Measurements from ENCODE around the gene CXCR6. TPM values are rescaled to one million over a fixed set of nuclear protein-coding genes. Genes with fewer than 3 reads are reported as not detected.

CXCR6 gene
- total and polyA plus RNA-seq, 2 of the 8 experiments (the other 6 are each of a cell fraction or from before 2014, with no cell fraction given), result not detected

DNA sequence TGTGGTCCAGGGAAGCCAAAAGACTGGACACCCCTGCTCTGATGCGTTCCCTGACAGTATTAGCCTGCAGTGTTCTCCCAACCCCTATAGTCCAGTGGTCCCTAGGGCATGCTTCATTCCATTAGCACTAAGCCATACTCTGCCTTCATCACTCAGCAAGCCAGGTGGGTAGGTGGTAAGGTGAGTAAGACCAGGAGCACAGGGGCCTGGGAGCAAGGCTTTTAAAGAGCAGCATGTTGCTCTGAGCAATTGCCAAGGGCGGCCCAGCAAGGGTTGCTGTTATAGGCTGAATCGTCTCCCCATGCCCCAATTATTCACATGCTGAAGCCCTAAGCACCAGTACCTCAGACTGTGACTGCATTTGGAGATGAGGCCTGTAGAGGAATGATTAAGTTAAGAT lies 11.0 kb downstream of the CXCR6 start:
- H3K23me2 ChIP-seq (ENCODE audit: low read depth, low read length), result no peaks in the 10 kb centered on the region
- FAIRE-seq, result no peak
- H3K9ac ChIP-seq (replicated peaks in 1 of 4; ENCODE audit: extremely low read depth in 1 of 4, low read depth in 3 of 4, low read length in 3 of 4), result no peak overlapping the region
- H2BK12ac ChIP-seq (ENCODE audit: low read depth, low read length), result no peak overlapping the region
- H3K79me2 ChIP-seq (ENCODE audit: control insufficient read depth in 1 of 2, insufficient read depth in 2 of 2, low read length in 2 of 2), result no peaks in the 10 kb centered on the region
- no peaks in the 10 kb centered on the region; a peak in 1 of 7 replicates for H3K27me3 ChIP-seq (replicated peaks in 1 of 4; ENCODE audit: control insufficient read depth in 3 of 4, extremely low read depth in 1 of 4, insufficient read depth in 3 of 4, low read length in 3 of 4)
- H3K14ac ChIP-seq (ENCODE audit: insufficient read length), result no peak overlapping the region
- H3K18ac ChIP-seq (ENCODE audit: extremely low read depth, low read length), result no peak overlapping the region
- H3K79me1 ChIP-seq (ENCODE audit: low read depth, low read length), result no peaks in the 10 kb centered on the region
- H3K4ac ChIP-seq (replicated peaks; ENCODE audit: insufficient read length, low read depth, low read length), result no peak overlapping the region
- no peaks in the 10 kb centered on the region for H3K4me1 ChIP-seq (replicated peaks in 1 of 4; ENCODE audit: control insufficient read depth in 3 of 4, insufficient read depth in 4 of 4, low read length in 3 of 4)
- no peaks in the 10 kb centered on the region for H3K9me3 ChIP-seq (ENCODE audit: insufficient read depth in 2 of 2, low read depth in 1 of 2, low read length in 1 of 2)
- H3K36me3 ChIP-seq (ENCODE audit: control insufficient read depth in 2 of 4, insufficient read depth in 4 of 4, low read length in 3 of 4), result peaks cover 16 to 79% (median 63%) of the 10 kb centered on the region in 4 experiments
- no peak overlapping the region for H4K5ac ChIP-seq (ENCODE audit: insufficient read length, low read depth, low read length)
- H4K91ac ChIP-seq (replicated peaks; ENCODE audit: insufficient read length, low read length), result no peak overlapping the region
- no peak overlapping the region for H3K56ac ChIP-seq (replicated peaks; ENCODE audit: insufficient read length, low read depth, low read length)
- H3K23ac ChIP-seq (ENCODE audit: insufficient read length), result no peak overlapping the region
- no peak overlapping the region for H4K8ac ChIP-seq (ENCODE audit: extremely low read depth, insufficient read depth, low read length)
- 93% methylated on average over 3 of the region's 3 CpGs; no CpG with 5 or more reads in 1 of the 2 experiments for WGBS, 2 experiments (ENCODE audit: extremely low coverage in 1 of 2, insufficient coverage in 1 of 2, insufficient read length in 1 of 2, insufficient replicate concordance in 2 of 2, low coverage in 1 of 2, low lambda C conversion rate in 2 of 2, missing lambda C conversion rate in 1 of 2)
- H2BK20ac ChIP-seq (ENCODE audit: low read length), result no peak overlapping the region
- DNase-seq (ENCODE audit: low read depth in 1 of 2, low spot score in 2 of 2), result no peak
- H2BK5ac ChIP-seq (ENCODE audit: low read depth, low read length), result no peak overlapping the region
- H3K4me3 ChIP-seq (ENCODE audit: extremely low read depth in 1 of 4, insufficient read depth in 2 of 4, low read depth in 3 of 4, low read length in 4 of 4), result no peak overlapping the region
- no peak overlapping the region for H2AK5ac ChIP-seq (ENCODE audit: low read depth, low read length)
- H2AFZ ChIP-seq (ENCODE audit: low read length), result no peak overlapping the region
- H2BK15ac ChIP-seq (ENCODE audit: low read length), result no peak overlapping the region
- no peak for TF ChIP-seq RBBP5 (IDR thresholded peaks at IDR 0.05; ENCODE audit: borderline replicate concordance, low read depth, low read length)
- TF ChIP-seq JUND (IDR thresholded peaks at IDR 0.05; ENCODE audit: low read length), result no peak
- no peak for TF ChIP-seq TEAD4 (IDR thresholded peaks at IDR 0.05; ENCODE audit: low read depth, low read length)
- H2BK120ac ChIP-seq (replicated peaks; ENCODE audit: low read depth, low read length), result no peak overlapping the region
- POLR2A ChIA-PET (ENCODE audit: partially characterized antibody), result interaction anchor here (0.8 kb wide), 1 partner anchor 12 kb away, joined by 3 read pairs; no protein-coding TSS in a partner anchor
- H3K4me2 ChIP-seq (ENCODE audit: insufficient read depth in 1 of 2, low read depth in 2 of 2, low read length in 2 of 2), result no peak overlapping the region
- H3K27ac ChIP-seq (ENCODE audit: low read depth, low read length), result no peak overlapping the region
- H4K20me1 ChIP-seq (replicated peaks in 1 of 2; ENCODE audit: control insufficient read depth in 1 of 2, insufficient read depth in 2 of 2, low read length in 2 of 2), result peaks cover 0 to 2% of the 10 kb centered on the region in 2 experiments
- CTCF ChIA-PET (ENCODE audit: partially characterized antibody), result interaction anchor here (1.5 kb wide), 2 partner anchors 13 to 15 kb away, joined by 3 to 6 read pairs; no protein-coding TSS in a partner anchor
